Body of pancreas (tissue), 4 donors: ENCODE measurements around the gene ROMO1. TPM values are rescaled to one million over a fixed set of nuclear protein-coding genes. Genes with fewer than 3 reads are reported as not detected.
"Not testable (repeated sequence)": the region's sequence is repeated elsewhere in the genome, so short reads cannot be mapped to it uniquely, and the experiment has no call there.

Source experiments
- ATAC-seq: fragments of 150-250 bp; one replicate; pipeline ENCODE4 v1.9.1; 2016
- DNase-seq, 4 donors: peaks; one replicate each; pipeline ENCODE4 v3.0.0-alpha.2; 2019
- H3K27ac ChIP-seq, 4 donors: fragments of 200-600 bp; sonication (generic); 1 replicate in 3 of 4; 2 replicates in 1 of 4; pipeline versions ENCODE4 v1.5.1 to v1.6.1; 2016 to 2019; ENCODE audit warnings: mild to moderate bottlenecking in 1 of 4, mixed read lengths in 1 of 4, moderate library complexity in 1 of 4
- H3K27me3 ChIP-seq, 2 donors: fragments of 200-600 bp; sonication (generic); one replicate each; pipeline ENCODE4 v1.6.0; 2016; ENCODE audit warnings: mild to moderate bottlenecking in 1 of 2
- H3K36me3 ChIP-seq, 2 donors: fragments of 200-600 bp; sonication (generic); replicated peaks in 1 of 2; 2 replicates each; pipeline ENCODE4 v1.5.1; 2016; ENCODE audit warnings: low read depth in 2 of 2; ENCODE audit not compliant: insufficient read depth in 1 of 2
- H3K4me1 ChIP-seq: fragments of 200-600 bp; sonication (generic); one replicate; pipeline ENCODE4 v1.6.0; 2016
- H3K4me3 ChIP-seq, 2 donors: fragments of 200-600 bp; sonication (generic); 1 replicate in 1 of 2; 2 replicates in 1 of 2; pipeline ENCODE4 v1.5.1; 2016 to 2019
- H3K9me3 ChIP-seq, 3 donors: fragments of 200-600 bp; sonication (generic); 1 replicate in 2 of 3; 2 replicates in 1 of 3; pipeline ENCODE4 v1.5.1; 2016
- POLR2A ChIP-seq, 3 donors: fragments of 450-650 bp; IDR thresholded peaks; one replicate each; pipeline ENCODE4 v1.6.1; 2016; ENCODE audit warnings: antibody characterized with exemption in 3 of 3, mild to moderate bottlenecking in 2 of 3
- WGBS, 2 donors: methylation state at CpG; one replicate each; pipeline ENCODE4 v1.1.5; 2017; 5-methylcytosine and 5-hydroxymethylcytosine counted together
- intact Hi-C: fragments of 100-400 bp; cut with DNase I; formaldehyde crosslinking; loops from one replicate; pipeline ENCODE4 v1.15.1; 2023
- total RNA-seq, 2 donors: library from RNA; depleted of rRNA; stranded (reverse); fragments of >200 nt; gene quantifications; one replicate each; pipeline ENCODE4 v1.1.0, GENCODE V29; 2016
- TF ChIP-seq, protein P1 (sequence below), 7 experiments: fragments of 450-650 bp in 4 of 7; fragments of 200-600 bp in 3 of 7; sonication (generic) in 3 of 7; IDR thresholded peaks; one replicate each; pipeline ENCODE4 v1.5.1; 2016 to 2019; ENCODE audit warnings: antibody characterized with exemption in 7 of 7

Gene ROMO1
- total RNA-seq, 2 donors from 2014 or later = 55.0 to 192 TPM

DNA sequence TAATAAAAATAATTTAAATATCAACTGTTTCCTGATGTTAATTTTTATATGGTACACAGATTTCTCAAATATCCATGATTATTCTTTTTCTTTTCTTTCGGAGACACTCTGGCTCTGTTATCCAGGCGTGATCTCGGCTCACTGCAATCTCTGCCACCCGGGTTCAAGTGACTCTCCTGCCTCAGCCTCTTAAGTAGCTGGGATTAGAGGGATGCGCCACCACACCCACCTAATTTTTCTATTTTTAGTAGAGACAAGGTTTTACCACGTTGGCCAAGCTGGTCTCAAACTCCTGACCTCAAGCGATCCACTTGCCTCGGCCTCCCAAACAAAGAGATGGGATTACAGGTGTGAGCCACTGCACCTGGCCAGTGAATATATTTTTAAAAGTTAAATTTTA lies 20.5 kb downstream of the ROMO1 start:
- WGBS, 2 donors = 72 to 82% methylated on average over 8 of the region's 8 CpGs
- DNase-seq = no peak
- TF ChIP-seq, protein P1, sequence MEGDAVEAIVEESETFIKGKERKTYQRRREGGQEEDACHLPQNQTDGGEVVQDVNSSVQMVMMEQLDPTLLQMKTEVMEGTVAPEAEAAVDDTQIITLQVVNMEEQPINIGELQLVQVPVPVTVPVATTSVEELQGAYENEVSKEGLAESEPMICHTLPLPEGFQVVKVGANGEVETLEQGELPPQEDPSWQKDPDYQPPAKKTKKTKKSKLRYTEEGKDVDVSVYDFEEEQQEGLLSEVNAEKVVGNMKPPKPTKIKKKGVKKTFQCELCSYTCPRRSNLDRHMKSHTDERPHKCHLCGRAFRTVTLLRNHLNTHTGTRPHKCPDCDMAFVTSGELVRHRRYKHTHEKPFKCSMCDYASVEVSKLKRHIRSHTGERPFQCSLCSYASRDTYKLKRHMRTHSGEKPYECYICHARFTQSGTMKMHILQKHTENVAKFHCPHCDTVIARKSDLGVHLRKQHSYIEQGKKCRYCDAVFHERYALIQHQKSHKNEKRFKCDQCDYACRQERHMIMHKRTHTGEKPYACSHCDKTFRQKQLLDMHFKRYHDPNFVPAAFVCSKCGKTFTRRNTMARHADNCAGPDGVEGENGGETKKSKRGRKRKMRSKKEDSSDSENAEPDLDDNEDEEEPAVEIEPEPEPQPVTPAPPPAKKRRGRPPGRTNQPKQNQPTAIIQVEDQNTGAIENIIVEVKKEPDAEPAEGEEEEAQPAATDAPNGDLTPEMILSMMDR (IDR thresholded peaks at IDR 0.05) = no peak
- TF ChIP-seq POLR2A (IDR thresholded peaks at IDR 0.05) = no peak
- no peak overlapping the region for H3K27ac ChIP-seq
- intact Hi-C loops = no loop called here
- peaks cover 4% of the 10 kb centered on the region for H3K4me1 ChIP-seq
- H3K9me3 ChIP-seq = no peaks in the 10 kb centered on the region
- H3K36me3 ChIP-seq = peaks cover 28 to 69% of the 10 kb centered on the region in 2 donors
- no peak for ATAC-seq
- no peaks in the 10 kb centered on the region for H3K27me3 ChIP-seq
- H3K4me3 ChIP-seq = no peak overlapping the region

DNA sequence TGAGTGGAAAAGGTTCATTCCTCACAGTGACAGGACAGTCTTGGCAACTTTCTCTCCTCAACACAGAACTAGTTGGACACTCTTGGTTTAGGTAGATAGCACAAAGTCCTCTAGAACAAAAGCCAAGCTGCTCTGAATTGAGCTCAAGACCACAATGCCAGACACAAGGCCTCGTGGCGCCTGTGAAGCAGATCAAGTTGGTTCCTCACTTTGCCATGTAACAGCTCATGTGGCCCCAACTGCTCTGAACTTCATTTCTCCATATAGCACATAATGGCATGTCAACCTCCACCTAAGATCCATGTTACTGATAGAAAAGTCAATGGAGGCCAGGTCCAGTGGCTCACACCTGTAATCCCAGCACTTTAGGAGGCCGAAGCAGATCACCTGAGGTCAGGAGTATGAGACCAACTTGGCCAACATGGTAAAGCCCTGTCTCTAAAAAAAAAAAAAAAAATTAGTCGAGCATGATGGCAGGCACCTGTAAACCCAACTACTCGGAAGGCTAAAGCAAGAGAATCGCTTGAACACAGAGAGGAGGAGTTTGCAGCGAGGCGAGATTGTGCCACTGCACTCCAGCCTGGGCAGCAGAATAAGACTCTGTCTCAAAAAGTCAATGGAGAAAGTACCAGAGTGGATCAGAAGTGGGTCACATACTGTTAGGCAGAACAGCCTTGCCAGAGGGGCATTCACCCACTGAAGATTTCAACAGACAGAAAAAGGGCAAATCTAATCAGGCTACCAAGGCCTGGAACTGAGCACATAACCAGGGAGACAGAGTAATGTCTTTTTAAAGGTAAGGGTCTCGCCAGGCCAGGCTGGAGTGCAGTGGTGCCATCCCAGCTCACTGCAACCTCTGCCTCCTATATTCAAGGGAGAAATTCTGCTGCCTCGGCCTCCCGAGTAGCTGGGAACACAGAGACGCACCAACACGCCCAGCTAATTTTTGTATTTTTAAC lies 21.2 kb downstream of the ROMO1 start:
- no peak overlapping the region for H3K27ac ChIP-seq
- H3K9me3 ChIP-seq = no peaks in the 10 kb centered on the region
- intact Hi-C loops = no loop called here
- peaks cover 4% of the 10 kb centered on the region for H3K4me1 ChIP-seq
- H3K4me3 ChIP-seq = no peak overlapping the region
- H3K36me3 ChIP-seq = peaks cover 28 to 70% of the 10 kb centered on the region in 2 donors
- H3K27me3 ChIP-seq = no peaks in the 10 kb centered on the region
- WGBS, 2 donors = 85 to 94% methylated on average over 13 of the region's 13 CpGs
- ATAC-seq = no peak
- DNase-seq = no peak
- no peak for TF ChIP-seq POLR2A (IDR thresholded peaks at IDR 0.05)
- TF ChIP-seq, protein P1 (IDR thresholded peaks at IDR 0.05) = no peak

DNA sequence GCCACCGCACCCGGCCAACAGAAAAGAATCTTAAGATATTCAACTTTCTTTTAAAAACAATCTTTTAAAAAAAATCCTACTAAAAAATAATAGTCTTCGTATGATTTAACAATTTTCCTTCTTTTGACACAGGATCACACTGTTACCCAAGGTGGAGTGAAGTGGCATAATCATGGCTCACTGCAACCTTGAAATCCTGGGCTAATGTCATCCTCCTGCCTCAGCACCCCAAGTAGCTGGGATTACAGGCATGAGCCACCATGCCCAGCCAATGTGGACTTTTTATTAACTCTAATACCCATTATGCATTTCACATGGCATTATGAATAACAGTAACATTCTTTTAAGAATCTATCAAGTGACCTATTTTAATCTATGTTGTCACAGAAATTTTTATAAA lies 22.0 kb downstream of the ROMO1 start:
- Histone ChIP-seq H3K36me3 (peaks cover 24 to 68% of the 10 kb centered on the region in 2 donors), H3K9me3 (no peaks in the 10 kb centered on the region), H3K4me3 (no peak overlapping the region), H3K27me3 (no peaks in the 10 kb centered on the region), H3K27ac (peak overlapping the region in 1 of 4 donors; percentile 16), H3K4me1 (peaks cover 4% of the 10 kb centered on the region)
- ATAC-seq (no peak), DNase-seq (no peak)
- 88 to 89% methylated on average over 3 of the region's 3 CpGs for WGBS, 2 donors
- intact Hi-C loops = no loop called here
- TF ChIP-seq, protein P1 (IDR thresholded peaks at IDR 0.05) = no peak
- no peak for TF ChIP-seq POLR2A (IDR thresholded peaks at IDR 0.05)

DNA sequence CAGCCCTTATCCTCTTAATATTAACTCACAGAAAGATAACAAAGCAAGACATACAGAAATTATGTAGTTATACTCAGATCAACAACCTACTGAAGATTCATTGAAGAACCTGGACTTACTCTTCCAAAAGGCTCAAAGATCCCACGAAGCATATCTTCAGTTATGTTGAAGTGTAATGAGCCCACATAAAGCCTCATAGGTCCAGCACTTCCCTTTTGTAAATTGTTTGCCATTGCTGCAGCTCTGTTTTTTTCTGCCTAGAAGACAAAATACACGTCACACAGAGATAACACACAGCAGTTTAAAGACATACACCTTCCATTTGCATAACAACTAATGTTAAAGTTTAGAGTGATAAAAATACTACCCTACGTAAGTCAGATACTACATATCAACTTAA lies 22.4 kb downstream of the ROMO1 start:
- peaks cover 4% of the 10 kb centered on the region for H3K4me1 ChIP-seq
- ATAC-seq = no peak
- no peak for DNase-seq
- H3K27me3 ChIP-seq = no peaks in the 10 kb centered on the region
- peak overlapping the region in 1 of 4 donors; percentile 16 for H3K27ac ChIP-seq
- no peak overlapping the region for H3K4me3 ChIP-seq
- 37 to 49% methylated on average over 3 of the region's 3 CpGs for whole genome bisulfite sequencing, 2 donors
- intact Hi-C loops = no loop called here
- no peaks in the 10 kb centered on the region for H3K9me3 ChIP-seq
- TF ChIP-seq, protein P1 (IDR thresholded peaks at IDR 0.05) = no peak
- TF ChIP-seq POLR2A (IDR thresholded peaks at IDR 0.05) = no peak
- H3K36me3 ChIP-seq = peaks cover 22 to 68% of the 10 kb centered on the region in 2 donors

DNA sequence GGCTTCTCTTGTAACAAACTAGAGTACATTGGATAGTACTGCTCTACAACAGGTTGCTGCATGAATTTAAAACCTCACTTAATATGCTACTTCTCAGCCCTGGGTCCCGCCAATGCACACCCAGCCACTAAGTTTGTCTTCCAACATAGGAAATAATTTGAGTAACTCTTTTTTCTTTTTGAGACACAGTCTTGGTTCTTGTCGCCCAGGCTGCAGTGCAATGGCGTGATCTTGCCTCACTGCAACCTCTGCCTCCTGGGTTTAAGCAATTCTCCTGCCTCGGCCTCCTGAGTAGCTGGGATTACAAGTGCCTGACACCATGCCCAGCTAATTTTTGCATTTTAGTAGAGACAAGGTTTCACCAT lies 24.1 kb downstream of the ROMO1 start:
- H3K27me3 ChIP-seq, H3K4me3 ChIP-seq, H3K9me3 ChIP-seq, intact Hi-C loops, H3K4me1 ChIP-seq, H3K27ac ChIP-seq, ATAC-seq, DNase-seq: not testable (repeated sequence)
- peaks cover 31 to 63% of the 10 kb centered on the region in 2 donors for H3K36me3 ChIP-seq
- WGBS, 2 donors = 89 to 95% methylated on average over 4 of the region's 4 CpGs

DNA sequence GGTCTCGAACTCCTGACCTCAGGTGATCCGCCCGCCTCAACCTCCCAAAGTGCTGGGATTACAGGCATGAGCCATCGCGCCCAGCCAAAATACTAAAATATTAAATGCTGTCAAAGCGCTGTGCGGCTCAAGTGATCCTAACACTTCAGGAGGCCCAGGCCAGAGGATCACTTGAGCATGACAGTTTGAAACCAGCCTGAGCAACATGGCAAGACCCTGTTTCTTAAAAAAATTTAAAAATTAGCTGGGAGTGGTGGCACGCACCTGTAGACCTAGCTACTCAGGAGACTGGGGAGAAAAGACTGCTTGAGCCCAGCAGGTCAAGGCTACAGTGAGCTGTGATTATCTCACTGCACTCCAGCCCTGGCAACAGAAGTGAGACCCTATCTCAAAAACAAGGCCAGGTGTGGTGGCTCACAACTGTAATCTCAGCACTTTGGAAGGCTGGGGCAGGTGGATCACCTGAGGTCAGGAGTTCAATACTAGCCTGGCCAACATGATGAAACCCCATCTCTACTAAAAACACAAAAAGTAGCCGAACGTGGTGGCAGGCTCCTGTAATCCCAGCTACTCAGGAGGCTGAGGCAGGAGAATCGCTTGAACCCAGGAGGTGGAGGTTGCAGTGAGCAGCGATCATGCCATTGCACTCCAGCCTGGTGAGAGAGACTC lies 24.6 kb downstream of the ROMO1 start:
- H3K9me3 ChIP-seq, DNase-seq, H3K27me3 ChIP-seq, intact Hi-C loops, H3K4me3 ChIP-seq, H3K27ac ChIP-seq, ATAC-seq, H3K4me1 ChIP-seq: not testable (repeated sequence)
- peaks cover 31 to 66% of the 10 kb centered on the region in 2 donors for H3K36me3 ChIP-seq
- 77 to 86% methylated on average over 11 to 12 of the region's 12 CpGs for WGBS, 2 donors
